Measurements from ENCODE around the gene ZAP70.

Gene ZAP70

DNA sequence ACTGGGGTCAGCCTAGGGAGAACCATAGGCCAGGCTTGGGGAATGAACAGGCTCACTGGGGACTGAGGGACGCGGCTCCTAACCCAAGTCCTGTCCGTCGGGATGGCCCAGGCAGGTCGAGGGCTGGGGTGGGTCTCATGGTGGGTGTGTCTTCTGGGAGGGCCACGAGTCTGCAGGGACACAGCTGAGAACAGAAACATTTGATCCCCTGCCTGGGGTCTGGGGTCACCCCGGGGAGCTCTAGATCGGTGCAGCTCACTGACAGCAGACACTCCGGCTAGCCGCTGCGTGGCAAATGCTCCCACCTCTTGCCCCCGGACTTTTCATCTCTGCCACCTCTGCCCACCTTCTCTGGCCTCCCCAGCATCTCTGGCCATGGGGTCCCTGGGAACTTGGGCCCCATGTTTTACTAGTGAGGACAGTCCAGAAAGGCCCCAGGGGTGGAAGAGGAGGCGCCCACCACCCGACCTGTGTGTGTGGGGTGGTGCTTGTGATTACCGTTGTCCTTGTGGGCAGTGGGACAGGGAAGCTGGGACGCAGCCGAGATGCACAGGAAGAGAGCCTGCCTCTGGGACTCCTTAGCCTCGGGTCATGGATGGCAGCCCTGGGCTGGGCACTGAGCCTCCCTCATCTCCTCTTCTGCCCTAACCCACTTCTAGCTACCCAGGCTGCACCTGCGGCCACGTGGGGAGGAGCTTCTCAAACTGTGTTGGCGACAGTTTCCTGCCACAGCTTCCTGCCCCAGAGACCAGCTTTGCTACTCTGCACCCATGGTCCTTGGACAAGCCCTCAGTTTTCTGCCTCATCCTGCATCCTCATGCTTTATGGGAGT lies 4.9 kb downstream of the ZAP70 start:
- DNase-seq, result no peak

DNA sequence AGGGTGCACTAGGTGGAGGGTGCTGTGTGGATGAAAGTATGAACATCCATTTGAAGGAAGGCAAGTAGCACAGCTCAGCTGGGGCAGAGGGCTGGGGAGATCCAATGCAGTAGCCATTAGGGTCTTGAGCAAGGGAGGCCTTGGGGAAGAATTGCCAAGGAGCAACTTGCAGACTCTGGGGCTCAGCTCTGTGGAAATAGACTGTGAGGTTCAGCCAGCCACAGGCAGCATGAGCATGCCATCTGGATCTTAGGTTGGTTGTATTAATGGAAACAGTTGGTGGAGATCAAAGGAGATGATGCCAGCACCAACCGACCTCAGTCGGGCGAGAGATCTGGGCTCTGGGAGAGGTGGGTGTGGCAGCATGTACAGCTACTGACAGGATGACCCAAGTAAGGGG lies 5.6 kb downstream of the ZAP70 start:
- no peak for DNase-seq

DNA sequence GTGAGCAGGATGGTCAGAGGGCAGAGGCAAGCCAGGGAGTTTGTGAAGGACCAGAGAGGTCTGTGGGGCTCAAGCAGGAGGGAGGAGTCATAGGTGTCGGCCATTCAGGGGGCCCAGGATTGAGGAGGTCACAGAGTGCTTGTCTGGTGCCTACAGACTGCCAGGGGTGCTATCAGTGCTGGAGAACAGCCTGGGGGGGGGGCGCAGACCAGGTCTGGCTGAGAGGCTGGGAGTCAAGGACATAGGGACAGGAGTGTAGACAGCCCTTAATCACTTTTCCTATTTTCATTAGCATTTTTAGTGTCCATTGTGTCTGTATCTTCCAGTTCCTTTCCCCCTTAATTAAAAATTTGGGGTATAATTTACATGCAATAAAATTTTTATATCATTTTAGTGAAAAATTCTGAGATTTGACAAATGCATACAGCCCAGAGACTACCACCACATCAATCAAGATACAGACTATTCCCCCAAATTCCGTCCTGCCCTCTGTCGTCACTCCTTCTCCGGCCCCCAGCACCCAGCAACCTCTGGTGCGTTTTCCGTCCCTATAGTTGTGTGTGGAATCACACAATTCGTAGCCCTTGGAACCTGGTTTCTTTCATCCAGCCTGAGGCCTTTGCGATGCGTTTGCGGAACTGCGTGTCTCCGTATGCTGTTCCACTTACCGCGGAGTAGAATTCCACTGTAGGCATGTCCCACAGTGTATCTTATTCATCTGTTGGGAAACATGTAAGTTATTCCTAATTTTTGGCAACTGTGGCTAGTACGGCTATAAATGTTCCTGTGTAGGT lies 6.2 kb downstream of the ZAP70 start:
- no peak for DNase-seq

DNA sequence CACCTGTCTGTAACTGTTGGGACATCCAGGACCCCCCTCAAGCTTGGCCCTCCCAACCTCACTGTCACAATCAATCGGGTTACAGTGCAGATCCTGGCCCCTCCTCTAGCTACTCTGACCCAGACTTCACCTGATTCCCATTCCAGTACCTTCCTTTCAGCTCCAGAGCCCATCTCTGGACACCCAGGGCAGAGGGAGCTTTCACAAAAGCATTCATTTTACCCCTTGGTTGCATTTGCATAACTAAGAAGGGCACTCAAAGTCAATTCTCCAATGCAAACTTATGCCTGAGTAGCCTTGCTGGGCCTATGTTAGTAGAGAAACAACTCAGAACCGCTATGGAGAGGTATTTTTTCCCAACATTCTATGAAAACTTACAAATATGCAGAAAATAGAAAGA lies 7.4 kb downstream of the ZAP70 start:
- no peak for DNase-seq

DNA sequence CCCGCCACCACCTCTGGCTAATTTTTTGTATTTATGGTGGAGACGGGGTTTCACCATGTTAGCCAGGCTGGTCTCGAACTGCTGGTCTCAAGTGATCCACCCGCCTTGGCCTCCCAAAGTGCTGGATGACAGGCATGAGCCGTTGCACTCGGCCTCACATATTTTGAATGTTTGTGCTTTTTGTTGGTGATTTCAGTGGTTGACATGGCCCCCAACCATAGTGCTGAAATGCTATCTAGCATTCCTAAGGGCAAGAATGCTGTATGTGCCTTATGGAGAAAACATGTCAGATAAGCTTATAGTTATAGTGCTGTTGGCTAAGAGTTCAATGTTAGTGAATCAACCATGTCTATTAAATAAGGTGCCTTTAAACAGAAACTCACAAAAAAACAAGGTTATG lies 8.9 kb downstream of the ZAP70 start:
- no peak for DNase-seq

DNA sequence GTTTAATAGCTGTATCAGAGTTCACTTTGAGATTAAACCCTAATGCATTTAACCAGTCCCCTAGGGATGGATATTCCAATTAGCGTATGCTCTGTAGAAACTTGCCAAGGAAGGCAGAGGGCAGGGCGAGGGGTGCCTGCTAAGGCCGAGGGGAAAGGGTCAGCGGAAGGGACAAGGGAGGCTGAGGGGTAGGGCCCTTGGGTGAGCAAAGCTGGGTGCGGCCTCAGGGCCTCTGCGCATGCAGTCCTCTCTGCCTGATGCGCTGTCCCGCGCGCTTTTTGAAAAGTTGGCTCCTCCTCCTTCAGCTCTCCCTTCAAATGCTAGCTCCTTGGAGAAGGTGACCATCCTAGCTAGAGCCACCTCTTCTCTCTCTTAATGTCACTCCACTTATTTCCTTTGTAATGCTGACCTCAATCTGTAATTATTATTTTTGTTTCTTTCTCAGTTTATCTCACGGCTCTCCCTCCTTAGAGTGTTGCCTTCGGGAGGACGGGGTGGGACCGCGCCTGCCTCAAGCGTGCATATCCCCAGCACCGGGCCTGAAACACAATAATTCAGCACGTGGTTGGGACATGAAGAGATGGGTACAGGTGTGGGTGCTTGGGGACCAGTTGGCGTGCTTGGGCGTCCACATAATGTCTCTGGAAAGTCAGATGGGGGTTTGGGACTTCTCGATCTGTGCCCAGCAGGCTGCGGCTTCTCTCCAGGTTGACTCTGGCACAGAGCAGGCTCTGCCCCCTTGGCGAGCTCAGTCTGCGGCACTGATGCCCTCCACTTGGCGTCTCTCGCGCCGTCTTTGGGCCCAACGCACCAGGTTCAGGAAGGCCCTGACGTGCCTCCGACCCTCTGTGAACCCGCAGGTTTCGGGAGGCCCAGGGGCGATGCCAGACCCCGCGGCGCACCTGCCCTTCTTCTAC lies 10.0 kb downstream of the ZAP70 start:
- no peak for DNase-seq

DNA sequence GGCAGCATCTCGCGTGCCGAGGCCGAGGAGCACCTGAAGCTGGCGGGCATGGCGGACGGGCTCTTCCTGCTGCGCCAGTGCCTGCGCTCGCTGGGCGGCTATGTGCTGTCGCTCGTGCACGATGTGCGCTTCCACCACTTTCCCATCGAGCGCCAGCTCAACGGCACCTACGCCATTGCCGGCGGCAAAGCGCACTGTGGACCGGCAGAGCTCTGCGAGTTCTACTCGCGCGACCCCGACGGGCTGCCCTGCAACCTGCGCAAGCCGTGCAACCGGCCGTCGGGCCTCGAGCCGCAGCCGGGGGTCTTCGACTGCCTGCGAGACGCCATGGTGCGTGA lies 10.7 kb downstream of the ZAP70 start:
- no peak for DNase-seq

DNA sequence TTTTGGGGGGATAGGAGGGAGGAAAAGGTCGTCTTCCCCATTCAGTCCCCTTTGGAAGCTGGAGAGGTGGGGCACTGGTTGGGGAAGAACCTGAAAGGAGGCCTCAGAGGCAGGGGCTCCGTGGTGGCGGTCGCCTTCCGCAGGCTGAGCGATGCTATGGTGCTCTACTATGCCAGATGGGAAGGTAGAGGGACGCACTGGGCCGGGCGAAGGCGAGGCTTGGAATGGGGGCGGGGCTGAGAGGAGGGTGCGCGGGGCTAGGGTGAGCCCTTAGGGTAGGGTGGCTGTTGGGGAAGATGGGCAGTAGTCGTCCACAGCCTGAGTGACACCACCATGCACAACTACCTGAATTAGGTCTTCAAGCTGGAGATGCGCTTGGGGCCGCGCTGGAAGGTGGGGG lies 11.1 kb downstream of the ZAP70 start:
- no peak for DNase-seq

DNA sequence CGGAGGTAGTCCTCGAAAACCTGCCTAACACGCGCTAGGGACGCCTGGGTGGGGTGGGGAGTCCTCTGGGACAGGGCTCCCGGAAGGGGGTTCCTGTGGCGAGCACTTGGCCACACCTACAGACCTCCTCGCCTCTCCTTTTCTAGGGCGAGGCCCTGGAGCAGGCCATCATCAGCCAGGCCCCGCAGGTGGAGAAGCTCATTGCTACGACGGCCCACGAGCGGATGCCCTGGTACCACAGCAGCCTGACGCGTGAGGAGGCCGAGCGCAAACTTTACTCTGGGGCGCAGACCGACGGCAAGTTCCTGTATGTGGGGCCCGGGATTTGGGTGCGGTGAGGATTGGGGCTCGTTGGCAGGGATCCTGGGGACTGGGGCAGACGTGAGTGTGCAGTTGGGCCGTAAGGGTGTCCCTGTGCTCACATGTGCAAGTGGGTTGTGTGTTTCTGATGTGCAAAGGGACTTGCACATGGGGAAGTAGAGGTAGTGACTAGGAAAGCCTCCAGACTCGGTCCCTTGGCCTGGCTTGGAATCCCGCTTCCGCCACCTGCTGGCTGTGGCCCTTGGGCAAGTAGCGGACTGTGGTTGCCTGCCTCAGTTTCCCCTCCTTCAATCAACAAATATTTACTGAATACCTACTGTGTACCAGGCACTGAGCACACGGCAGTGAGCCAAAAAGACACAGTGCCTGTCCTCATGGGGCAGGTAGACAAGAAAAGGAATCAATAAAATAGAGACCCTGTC lies 11.7 kb downstream of the ZAP70 start:
- no peak for DNase-seq

DNA sequence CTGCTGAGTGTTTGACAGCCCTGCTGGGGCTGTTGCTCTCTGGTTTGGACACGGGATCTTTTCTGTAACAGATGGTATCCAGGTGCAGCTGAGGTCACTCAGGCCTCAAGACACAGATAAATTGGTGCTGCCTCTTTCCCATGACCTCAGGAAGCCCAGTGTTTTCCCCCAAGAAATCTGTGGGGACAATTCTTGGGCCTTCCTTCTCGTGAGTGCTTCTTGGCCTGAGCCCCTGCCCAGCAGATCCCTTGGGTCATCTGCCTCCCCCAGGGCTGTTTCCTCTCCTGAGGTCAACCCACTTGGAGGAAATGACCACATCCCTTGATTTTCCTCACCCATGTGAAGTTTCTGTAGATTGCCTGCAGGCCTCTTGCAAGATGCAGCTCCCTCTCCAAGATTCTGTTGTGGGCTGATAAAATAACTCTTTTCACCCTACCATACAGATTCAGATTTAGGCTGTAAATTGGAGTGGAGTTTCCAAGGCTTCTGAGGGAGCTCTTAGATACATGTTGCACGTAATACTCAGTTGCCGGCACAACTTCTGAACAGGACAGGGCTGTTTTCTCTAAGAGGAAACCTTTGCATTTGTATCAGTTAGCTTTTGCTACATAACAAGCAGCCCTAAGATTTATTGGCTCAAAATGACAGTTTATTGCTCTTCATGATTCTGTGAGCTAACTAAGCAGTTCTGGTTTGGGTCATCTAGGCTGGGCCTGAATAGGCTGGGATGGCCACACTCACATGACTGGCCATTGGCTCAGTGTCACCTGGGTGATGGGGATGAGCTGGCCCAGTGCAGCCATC lies 13.1 kb downstream of the ZAP70 start:
- no peak for DNase-seq

DNA sequence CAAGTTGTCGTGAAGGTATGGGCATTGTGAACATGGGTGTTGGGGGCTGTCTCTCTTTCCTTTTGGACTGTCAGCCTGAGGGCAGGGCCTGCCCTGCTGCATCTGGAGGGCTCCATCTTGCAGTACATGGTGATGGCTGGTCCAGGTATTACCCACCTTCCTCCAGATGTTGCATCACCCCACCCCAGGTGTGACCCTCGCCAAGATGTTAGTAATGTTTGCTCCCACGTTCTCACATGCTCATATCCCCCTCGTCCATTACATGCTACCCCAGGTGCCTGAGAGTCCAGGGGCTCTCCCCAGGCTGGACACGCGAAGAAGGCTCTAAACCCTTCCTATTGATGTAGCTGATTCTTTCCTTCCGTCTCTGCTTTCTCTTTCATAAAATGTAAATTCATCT lies 13.9 kb downstream of the ZAP70 start:
- DNase-seq, result no peak

DNA sequence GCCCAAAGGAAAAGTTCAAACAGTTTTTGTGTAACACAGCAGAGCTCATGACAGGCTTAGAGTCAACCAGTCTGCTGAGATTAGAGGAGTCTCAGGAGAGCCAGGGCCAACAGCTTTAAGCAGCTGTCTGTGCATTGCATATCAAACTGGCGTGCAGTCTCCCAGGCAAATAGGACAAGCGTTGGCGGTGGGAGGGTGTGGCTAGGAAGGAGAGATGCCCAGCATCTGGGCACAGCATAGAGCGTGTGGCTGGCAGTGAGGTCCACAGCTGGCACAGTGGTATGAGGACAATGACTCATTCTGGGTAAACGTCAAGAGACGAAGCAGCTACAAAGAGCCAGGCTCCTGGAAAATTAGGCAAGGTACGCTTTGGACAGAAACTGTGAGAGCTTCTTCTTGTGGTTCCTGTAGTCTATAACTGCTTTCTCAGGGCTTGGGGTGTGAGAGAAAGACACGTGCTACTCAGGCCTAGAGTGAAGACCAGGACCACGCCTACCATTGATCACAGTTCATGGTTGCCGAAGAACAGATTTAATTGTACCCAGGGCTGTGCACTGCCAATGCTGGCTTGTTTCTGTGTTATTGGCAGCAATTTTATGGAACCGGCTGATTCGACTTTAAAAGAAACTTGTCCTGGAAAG lies 14.8 kb downstream of the ZAP70 start:
- peak in 2 of 3 experiments; percentile 10 to 14 for DNase-seq

DNA sequence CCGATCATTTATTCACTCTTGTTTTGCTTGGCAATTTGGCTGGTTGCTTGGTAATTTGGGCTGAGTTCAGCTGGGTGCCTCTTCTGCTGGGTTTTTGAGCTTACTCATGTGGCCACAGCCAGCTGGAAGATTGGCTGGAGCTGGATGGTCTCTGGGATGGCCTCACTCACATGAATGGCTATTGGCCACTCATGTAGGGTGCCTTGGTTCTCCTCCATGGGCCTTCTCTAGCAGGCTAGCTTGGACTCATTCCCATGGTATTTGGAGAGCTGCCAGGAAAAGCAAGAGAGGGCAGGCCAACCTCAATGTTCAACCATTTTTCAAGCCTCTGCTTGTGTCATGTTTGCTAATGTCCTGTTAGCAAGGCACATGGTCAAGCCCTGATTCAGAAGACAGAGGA lies 16.9 kb downstream of the ZAP70 start:
- no peak for DNase-seq

DNA sequence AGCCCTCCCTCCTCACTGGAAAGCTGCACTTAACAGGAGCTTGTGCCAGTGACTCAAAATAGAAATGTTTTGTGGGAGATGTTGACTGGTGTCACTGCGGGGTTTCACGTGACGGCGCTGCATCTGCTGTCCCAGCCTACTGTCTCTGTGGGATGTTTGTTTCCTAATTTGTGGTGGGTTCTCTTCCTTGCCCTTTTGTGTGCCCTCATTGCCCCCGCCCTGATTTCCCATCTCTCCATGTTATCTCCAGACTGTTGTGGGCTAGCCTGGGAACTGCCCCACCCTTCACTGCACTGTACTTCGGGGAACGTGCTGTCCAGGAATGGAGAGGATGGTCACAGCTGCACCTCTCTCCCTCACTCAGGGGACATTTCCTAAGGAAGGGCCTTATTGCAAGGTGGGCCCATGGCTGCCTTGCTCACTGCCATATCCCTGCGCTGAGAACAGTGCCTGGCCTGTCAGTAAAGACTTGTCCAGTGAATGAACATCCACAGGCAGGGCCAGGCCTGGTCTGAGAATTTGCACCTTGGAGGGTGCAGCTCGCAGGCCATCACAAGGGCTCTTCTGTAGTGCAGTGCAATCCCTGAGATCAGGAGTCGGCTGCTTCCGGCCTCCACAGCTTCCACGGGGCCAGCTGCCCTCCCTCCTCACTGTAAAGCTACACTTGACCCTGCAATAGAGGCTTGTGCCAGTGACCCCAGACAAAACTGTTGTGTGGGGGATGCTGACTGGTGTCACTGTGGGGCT lies 18.1 kb downstream of the ZAP70 start:
- DNase-seq, result no peak

DNA sequence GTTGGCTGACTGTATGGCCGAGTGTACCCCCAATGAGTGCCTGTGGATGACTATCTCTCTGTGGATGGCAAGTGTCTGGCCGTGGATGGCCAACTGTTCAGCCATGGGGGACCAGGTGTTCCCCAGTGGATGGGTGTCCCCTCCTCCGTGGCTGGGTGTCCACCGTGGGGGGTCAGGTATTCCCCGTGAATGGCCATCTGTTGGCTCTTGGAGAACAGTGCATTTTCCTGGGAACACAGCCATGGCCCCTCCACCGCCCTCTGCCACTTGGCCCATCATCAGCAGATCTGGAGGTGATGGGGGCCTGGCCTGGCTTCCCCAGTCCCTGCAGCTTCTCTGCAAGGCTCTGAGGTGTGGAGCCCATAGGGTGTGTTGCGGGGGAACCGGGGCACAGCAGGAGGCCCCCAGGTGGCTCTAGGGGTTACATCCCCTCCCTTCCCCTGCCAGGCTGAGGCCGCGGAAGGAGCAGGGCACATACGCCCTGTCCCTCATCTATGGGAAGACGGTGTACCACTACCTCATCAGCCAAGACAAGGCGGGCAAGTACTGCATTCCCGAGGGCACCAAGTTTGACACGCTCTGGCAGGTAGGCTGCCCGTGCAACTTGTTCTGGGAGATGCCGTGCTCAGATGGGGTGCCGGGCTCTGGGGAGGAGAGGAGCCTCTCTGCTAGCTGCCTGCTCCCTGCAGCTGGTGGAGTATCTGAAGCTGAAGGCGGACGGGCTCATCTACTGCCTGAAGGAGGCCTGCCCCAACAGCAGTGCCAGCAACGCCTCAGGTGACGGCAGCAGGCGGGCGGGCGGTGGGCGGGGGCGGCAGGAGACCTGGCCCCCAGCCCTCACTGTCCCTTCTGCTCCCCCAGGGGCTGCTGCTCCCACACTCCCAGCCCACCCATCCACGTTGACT lies 19.3 kb downstream of the ZAP70 start:
- no peak for DNase-seq

DNA sequence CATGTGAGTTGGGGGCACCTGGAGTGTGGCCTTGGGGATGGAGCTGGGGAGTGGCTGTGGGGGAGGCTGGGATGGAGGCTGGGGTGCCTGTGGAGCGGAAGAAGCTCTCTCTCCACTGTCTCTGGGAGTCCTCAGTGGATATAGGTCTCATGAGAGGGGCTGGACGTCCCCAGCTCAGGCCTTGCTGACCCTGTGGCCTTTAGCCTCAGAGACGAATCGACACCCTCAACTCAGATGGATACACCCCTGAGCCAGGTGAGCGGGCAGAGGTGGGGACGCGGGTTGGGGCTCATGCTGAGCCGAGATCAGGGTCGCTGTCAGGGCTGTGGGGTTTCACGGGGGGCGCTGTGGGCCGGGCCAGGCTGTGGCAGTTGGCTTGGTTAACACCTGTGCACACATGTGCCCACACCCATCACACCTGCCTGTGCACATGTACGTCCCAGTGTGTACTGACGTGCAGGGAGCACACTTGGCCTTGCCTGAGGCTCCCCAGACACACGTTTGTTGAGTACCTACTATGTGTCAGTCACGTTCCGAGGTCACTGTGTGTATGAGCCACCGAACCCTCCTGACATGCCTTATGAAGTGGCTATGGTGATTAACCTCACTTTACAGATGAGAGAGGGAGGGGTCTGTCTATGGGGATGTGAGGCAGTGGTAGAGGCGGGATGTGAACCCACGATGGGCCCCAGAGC lies 20.1 kb downstream of the ZAP70 start:
- no peak for DNase-seq

DNA sequence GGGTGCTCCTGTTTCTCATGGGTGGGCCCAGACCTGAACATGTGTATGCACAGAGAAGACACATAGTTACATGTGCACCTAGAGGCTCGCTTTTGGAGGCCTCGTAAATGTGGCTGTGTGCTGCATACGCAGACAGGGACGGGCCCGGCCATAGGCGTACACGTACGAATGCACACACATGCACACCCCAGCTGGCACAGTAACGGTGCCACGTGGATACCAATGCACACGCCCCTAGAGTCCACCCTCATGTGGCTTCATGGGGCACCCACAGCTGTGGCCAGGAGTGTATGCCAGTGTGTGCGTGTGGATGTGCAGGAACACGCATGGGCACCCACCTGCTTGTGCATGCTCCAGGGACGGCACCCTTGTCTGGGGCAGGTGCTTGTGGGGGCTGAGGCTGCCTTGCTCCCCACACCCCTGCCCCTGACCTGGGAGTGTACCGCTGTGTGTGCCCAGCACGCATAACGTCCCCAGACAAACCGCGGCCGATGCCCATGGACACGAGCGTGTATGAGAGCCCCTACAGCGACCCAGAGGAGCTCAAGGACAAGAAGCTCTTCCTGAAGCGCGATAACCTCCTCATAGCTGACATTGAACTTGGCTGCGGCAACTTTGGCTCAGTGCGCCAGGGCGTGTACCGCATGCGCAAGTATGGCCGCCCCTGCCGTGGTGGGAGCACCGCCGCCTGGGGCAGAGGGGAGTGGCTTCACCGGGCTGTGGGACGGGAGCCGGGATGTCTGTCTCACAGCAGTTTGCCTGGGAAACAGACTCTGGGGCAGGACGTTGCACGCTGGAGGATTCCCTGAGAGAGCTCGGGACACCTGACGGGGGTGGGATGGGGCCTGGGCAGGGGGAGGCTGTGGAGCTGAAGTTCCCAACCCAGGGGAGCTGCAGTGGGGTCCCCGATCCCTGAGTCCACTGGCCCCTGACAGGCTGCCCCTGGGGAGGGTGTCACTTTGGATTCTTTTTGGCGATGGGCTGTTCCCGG lies 21.0 kb downstream of the ZAP70 start:
- no peak for DNase-seq

Measured in NCI-H1417 (cell line).